ENCODE results near the gene VNN1.

DNA sequence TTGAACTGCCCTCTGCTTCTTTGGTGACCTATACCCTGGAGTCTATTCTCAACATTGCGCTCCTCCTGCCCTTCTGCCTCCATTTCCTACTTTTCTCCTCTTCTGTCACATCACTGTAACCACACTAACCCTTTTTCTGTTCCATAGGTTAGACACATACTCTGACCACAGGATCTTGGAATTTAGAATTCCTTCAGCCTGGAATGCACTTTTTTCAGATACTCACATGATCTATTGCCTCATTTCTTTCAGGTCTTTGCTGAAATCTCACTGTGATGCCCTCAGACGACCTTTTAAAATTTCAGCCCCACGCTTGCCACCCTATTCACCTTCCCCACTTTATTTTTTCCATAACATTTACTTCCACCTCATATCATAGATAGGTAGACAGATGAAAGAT is 5.1 kb downstream of the VNN1 start:
- TF ChIP-seq ZFX (IDR thresholded peaks at IDR 0.05), result no peak
- no peak for TF ChIP-seq RAD21 (IDR thresholded peaks at IDR 0.05; ENCODE audit: low read depth)
- TF ChIP-seq, protein P1, sequence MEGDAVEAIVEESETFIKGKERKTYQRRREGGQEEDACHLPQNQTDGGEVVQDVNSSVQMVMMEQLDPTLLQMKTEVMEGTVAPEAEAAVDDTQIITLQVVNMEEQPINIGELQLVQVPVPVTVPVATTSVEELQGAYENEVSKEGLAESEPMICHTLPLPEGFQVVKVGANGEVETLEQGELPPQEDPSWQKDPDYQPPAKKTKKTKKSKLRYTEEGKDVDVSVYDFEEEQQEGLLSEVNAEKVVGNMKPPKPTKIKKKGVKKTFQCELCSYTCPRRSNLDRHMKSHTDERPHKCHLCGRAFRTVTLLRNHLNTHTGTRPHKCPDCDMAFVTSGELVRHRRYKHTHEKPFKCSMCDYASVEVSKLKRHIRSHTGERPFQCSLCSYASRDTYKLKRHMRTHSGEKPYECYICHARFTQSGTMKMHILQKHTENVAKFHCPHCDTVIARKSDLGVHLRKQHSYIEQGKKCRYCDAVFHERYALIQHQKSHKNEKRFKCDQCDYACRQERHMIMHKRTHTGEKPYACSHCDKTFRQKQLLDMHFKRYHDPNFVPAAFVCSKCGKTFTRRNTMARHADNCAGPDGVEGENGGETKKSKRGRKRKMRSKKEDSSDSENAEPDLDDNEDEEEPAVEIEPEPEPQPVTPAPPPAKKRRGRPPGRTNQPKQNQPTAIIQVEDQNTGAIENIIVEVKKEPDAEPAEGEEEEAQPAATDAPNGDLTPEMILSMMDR (IDR thresholded peaks at IDR 0.05 in 2 of 3, conservative IDR thresholded peaks at IDR 0.05 in 1 of 3; ENCODE audit: borderline replicate concordance in 1 of 3, insufficient read depth in 1 of 3, low read depth in 2 of 3, low read length in 2 of 3), result no peak
- no peak for TF ChIP-seq EZH2 (IDR thresholded peaks at IDR 0.05)
- TF ChIP-seq, protein P2, sequence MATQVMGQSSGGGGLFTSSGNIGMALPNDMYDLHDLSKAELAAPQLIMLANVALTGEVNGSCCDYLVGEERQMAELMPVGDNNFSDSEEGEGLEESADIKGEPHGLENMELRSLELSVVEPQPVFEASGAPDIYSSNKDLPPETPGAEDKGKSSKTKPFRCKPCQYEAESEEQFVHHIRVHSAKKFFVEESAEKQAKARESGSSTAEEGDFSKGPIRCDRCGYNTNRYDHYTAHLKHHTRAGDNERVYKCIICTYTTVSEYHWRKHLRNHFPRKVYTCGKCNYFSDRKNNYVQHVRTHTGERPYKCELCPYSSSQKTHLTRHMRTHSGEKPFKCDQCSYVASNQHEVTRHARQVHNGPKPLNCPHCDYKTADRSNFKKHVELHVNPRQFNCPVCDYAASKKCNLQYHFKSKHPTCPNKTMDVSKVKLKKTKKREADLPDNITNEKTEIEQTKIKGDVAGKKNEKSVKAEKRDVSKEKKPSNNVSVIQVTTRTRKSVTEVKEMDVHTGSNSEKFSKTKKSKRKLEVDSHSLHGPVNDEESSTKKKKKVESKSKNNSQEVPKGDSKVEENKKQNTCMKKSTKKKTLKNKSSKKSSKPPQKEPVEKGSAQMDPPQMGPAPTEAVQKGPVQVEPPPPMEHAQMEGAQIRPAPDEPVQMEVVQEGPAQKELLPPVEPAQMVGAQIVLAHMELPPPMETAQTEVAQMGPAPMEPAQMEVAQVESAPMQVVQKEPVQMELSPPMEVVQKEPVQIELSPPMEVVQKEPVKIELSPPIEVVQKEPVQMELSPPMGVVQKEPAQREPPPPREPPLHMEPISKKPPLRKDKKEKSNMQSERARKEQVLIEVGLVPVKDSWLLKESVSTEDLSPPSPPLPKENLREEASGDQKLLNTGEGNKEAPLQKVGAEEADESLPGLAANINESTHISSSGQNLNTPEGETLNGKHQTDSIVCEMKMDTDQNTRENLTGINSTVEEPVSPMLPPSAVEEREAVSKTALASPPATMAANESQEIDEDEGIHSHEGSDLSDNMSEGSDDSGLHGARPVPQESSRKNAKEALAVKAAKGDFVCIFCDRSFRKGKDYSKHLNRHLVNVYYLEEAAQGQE (IDR thresholded peaks at IDR 0.05; ENCODE audit: low read depth), result no peak
- TF ChIP-seq ZNF274 (IDR thresholded peaks at IDR 0.05; ENCODE audit: low read depth, low read length), result no peak
- TF ChIP-seq, protein P3, sequence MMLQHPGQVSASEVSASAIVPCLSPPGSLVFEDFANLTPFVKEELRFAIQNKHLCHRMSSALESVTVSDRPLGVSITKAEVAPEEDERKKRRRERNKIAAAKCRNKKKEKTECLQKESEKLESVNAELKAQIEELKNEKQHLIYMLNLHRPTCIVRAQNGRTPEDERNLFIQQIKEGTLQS (IDR thresholded peaks at IDR 0.05), result no peak
- no peak for TF ChIP-seq CEBPB (IDR thresholded peaks at IDR 0.05; ENCODE audit: low read depth)
- TF ChIP-seq YY1 (IDR thresholded peaks at IDR 0.05; ENCODE audit: extremely low read depth, insufficient replicate concordance, low read depth, low read length), result no peak
- no peak for TF ChIP-seq POLR2AphosphoS5 (IDR thresholded peaks at IDR 0.05; ENCODE audit: low read depth, low read length)
- TF ChIP-seq, protein P4, sequence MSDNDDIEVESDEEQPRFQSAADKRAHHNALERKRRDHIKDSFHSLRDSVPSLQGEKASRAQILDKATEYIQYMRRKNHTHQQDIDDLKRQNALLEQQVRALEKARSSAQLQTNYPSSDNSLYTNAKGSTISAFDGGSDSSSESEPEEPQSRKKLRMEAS (IDR thresholded peaks at IDR 0.05), result no peak
- no peak for TF ChIP-seq POLR2A (IDR thresholded peaks at IDR 0.05; ENCODE audit: borderline replicate concordance, extremely low read depth, insufficient read depth, insufficient read length)
- TF ChIP-seq, protein P5, sequence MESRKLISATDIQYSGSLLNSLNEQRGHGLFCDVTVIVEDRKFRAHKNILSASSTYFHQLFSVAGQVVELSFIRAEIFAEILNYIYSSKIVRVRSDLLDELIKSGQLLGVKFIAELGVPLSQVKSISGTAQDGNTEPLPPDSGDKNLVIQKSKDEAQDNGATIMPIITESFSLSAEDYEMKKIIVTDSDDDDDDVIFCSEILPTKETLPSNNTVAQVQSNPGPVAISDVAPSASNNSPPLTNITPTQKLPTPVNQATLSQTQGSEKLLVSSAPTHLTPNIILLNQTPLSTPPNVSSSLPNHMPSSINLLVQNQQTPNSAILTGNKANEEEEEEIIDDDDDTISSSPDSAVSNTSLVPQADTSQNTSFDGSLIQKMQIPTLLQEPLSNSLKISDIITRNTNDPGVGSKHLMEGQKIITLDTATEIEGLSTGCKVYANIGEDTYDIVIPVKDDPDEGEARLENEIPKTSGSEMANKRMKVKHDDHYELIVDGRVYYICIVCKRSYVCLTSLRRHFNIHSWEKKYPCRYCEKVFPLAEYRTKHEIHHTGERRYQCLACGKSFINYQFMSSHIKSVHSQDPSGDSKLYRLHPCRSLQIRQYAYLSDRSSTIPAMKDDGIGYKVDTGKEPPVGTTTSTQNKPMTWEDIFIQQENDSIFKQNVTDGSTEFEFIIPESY (IDR thresholded peaks at IDR 0.05; ENCODE audit: extremely low read depth, insufficient replicate concordance, low read length), result no peak

Data from HCT116 (cell line).